Aorta (tissue), 5 donors: Measurements from ENCODE around the gene CCDC186. TPM values are rescaled to one million over a fixed set of nuclear protein-coding genes. Genes with fewer than 3 reads are reported as not detected.

ENCODE experiments used
- ATAC-seq: fragments of 200-7000 bp; cut with Tn5 transposase; one replicate; pipeline ENCODE4 v1.9.1; 2022; ENCODE audit warnings: moderate library complexity; ENCODE audit not compliant: low FRiP score
- DNase-seq, 2 donors: peaks; one replicate each; pipeline ENCODE4 v3.0.0-alpha.2; 2020
- H3K27ac ChIP-seq, 2 donors: one replicate each; pipeline ENCODE4 v1.5.1; 2013; ENCODE audit warnings: low read length in 2 of 2, mild to moderate bottlenecking in 2 of 2, moderate library complexity in 2 of 2, control low read depth in 1 of 2, inconsistent platforms in 1 of 2, low read depth in 1 of 2
- H3K27me3 ChIP-seq, 2 donors: one replicate each; pipeline ENCODE4 v1.6.1; 2013; ENCODE audit warnings: control low read depth in 1 of 2, low read length in 1 of 2, mild to moderate bottlenecking in 1 of 2, moderate library complexity in 1 of 2; ENCODE audit not compliant: insufficient read depth in 2 of 2, control insufficient read depth in 1 of 2
- H3K36me3 ChIP-seq, 2 donors: one replicate each; pipeline ENCODE4 v1.6.1; 2013; ENCODE audit warnings: control low read depth in 1 of 2, low read length in 1 of 2, mild to moderate bottlenecking in 1 of 2; ENCODE audit not compliant: insufficient read depth in 2 of 2, control insufficient read depth in 1 of 2
- H3K4me1 ChIP-seq, 2 donors: one replicate each; pipeline ENCODE4 v1.6.1; 2013; ENCODE audit warnings: low read length in 2 of 2, control low read depth in 1 of 2, mild to moderate bottlenecking in 1 of 2, moderate library complexity in 1 of 2; ENCODE audit not compliant: insufficient read depth in 2 of 2, control insufficient read depth in 1 of 2
- H3K4me3 ChIP-seq, 2 donors: one replicate each; pipeline ENCODE4 v1.5.1; 2013; ENCODE audit warnings: low read length in 2 of 2, control low read depth in 1 of 2, mild to moderate bottlenecking in 1 of 2
- H3K9me3 ChIP-seq: one replicate; pipeline ENCODE4 v1.6.1; 2013; ENCODE audit warnings: mild to moderate bottlenecking, low read length; ENCODE audit not compliant: control insufficient read depth
- WGBS, 2 donors: extraction: QIAGEN DNeasy Blood & Tissue Kit; methylation state at CpG; one replicate each; pipeline ENCODE4 v1.1.7; 2013; 5-methylcytosine and 5-hydroxymethylcytosine counted together
- intact Hi-C, 2 donors: fragments of 100-400 bp; cut with DNase I; formaldehyde crosslinking; loops; one replicate each; pipeline versions ENCODE4 v1.14.2 to v1.15.0; 2022
- polyA plus RNA-seq, 2 donors: library from polyadenylated mRNA; stranded (reverse); fragments of 200-250 nt; gene quantifications; one replicate each; pipeline ENCODE4 v1.2.3, GENCODE V29; 2013
- total RNA-seq, 2 donors: library from RNA; stranded (reverse); fragmentation: NEBNext Ultra II Directional; extraction: Animal tissue kit (Norgen Biotek cat#: 25700); gene quantifications; one replicate each; pipeline ENCODE4 v1.2.1, GENCODE V29; 2021
- donor health status: healthy with polysubstance abuse.
- donor health status: Bipolar disorder and iron deficiency.
- donor health status: DM: no; HTN: no; CAD: no.
- donor health status: DM: no; HTN: no; CAD: no.
- donor health status: DM: yes; HTN: yes; CAD: no.

The CCDC186 gene
- total and polyA plus RNA-seq, 4 donors, result 6.5 to 28.0 (median 14.9) TPM

DNA sequence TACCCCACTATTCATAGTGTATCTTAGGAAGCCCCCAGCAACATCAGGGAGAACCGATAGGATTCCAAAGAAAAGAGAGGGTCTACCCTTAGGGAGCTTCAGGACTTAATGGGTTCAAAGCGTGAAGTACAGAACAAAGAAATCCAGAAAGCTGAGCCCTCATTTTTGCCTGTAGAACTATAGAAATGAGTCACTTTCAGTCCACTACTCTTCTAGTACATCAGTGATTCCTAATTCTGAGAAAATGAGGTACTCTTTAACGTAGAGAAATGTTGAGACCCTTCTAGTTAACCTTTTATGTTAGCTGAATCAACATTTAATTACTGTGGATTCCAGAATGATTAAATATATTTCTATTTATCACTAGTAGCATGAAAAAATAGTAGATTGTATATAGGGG lies 6.9 kb upstream of the CCDC186 start:
- H3K4me1 ChIP-seq, result no peaks in the 10 kb centered on the region
- H3K36me3 ChIP-seq, result no peaks in the 10 kb centered on the region
- intact Hi-C loops, result no loop called here
- H3K27ac ChIP-seq, result no peak overlapping the region
- H3K9me3 ChIP-seq, result no peaks in the 10 kb centered on the region
- no peak for ATAC-seq
- H3K4me3 ChIP-seq, result no peak overlapping the region
- 94 to 95% methylated on average over 3 of the region's 3 CpGs for WGBS, 2 donors
- DNase-seq, result no peak
- peaks cover 0 to 1% of the 10 kb centered on the region in 2 donors for H3K27me3 ChIP-seq

DNA sequence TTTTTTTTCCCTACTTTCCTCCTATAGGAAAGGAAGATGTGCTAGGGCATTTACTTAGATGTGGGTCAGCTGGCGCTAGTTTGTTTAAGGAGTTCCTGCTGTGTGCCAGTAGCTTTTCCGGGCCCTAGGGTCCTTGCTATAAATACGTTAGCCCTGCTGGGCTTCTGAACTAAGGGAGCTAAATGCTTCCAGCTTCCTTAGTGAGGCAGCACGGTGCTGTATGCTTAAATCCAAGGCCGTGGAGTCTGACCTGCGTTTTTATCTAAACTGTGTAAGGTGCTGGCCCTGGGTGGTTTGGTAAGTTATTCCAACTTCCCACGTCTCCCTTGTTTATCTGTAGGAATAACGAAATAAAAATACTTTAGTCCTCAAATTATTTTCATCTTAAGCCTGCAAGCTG lies 5.7 kb upstream of the CCDC186 start:
- H3K9me3 ChIP-seq, result no peaks in the 10 kb centered on the region
- no peak for DNase-seq
- H3K4me1 ChIP-seq, result no peaks in the 10 kb centered on the region
- no peak for ATAC-seq
- H3K36me3 ChIP-seq, result no peaks in the 10 kb centered on the region
- intact Hi-C loops, result no loop called here
- H3K27me3 ChIP-seq, result peaks cover 0 to 1% of the 10 kb centered on the region in 2 donors
- H3K27ac ChIP-seq, result no peak overlapping the region
- 59 to 67% methylated on average over 8 of the region's 8 CpGs for WGBS, 2 donors
- H3K4me3 ChIP-seq, result no peak overlapping the region

DNA sequence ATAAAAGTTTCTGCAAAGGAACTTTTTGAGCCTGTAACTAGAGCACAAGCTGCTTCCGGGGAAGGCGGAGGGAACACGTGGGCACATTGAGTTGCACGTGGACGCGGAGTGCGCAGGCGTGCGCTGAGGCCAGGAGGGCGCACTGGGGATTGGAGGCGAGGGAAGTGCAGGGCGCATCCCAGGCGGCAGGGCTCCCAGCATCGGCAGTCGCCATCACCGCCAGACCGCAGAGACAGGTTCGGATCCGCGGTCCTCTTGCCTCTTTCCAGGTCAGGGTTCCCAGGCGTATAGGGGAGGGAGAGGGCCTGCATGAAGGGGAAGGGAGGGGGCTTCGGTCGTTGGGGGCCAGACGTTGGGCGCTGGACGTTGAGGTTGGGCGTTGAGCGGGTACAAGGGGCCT lies 5.1 kb upstream of the CCDC186 start, which contains the start of gene TDRD1:
Gene TDRD1 (plus strand): TSS at position 206 of the 400 bp plus-strand sequence. CDS start 8,479 bp downstream, outside the sequence.
- H3K27ac ChIP-seq, result no peak within 1 kb of the TSS
- DNase-seq (no peak), ATAC-seq (no peak)
- 62 to 69% methylated on average over 28 of the region's 28 CpGs for WGBS, 2 donors
- H3K4me3 ChIP-seq, result no peak within 1 kb of the TSS
- H3K27me3 ChIP-seq, result no peaks in the 10 kb centered on the region
- H3K9me3 ChIP-seq, result no peaks in the 10 kb centered on the region
- no peaks in the 10 kb centered on the region for H3K4me1 ChIP-seq
- intact Hi-C loops, result no loop called here
- H3K36me3 ChIP-seq, result no peaks in the 10 kb centered on the region

DNA sequence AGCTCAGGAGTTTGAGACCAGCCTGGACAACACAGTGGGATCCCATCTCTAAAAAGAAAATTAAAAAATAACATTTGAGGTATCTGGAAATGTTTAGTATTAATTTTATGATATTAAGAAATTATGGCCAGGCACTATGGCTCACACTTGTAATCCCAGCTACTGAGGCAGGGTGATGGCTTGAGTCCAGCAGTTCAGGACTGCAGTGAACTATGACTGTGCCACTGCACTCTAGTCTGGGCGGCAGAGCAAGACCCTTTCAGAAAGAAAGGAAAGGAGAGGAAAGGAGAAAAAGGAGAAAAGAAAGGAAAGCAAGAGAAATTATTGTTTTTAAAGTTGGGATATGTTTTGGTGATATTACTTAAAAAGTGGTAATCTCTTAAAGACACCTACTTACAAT lies 2.5 kb upstream of the CCDC186 start:
- Histone ChIP-seq H3K27ac (no peak overlapping the region), H3K4me3 (no peak overlapping the region), H3K36me3 (no peaks in the 10 kb centered on the region), H3K27me3 (no peaks in the 10 kb centered on the region), H3K9me3 (no peaks in the 10 kb centered on the region), H3K4me1 (peaks cover 0 to 1% of the 10 kb centered on the region in 2 donors)
- ATAC-seq (no peak), DNase-seq (no peak)
- WGBS, 2 donors, result 87 to 91% methylated on average over 1 of the region's 1 CpG
- intact Hi-C loops, result no loop called here

DNA sequence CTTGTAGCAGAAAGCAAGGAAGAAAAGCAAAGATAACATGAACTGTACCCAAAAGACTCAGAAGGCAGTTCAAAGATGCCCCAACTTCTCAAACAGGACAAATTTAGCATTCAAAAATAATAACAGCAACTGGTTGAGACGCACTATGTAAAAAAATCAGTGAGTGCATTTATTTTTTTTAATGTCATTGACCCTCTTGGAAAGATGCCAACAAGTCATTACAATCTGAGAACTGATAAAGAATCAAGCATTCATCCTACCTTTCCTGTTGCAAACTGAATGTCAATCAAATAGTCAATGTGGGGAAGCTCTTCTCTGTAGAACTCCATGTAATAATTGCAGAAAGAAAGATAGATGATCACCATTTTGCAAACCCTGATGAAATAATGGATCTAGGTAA lies 1.7 kb upstream of the CCDC186 start:
- DNase-seq, result no peak
- Histone ChIP-seq H3K27me3 (no peaks in the 10 kb centered on the region), H3K9me3 (no peaks in the 10 kb centered on the region), H3K4me1 (peaks cover 0 to 1% of the 10 kb centered on the region in 2 donors), H3K27ac (no peak overlapping the region), H3K4me3 (no peak overlapping the region), H3K36me3 (no peaks in the 10 kb centered on the region)
- WGBS, 2 donors, result 86 to 89% methylated on average over 1 of the region's 1 CpG
- intact Hi-C loops, result no loop called here
- no peak for ATAC-seq

DNA sequence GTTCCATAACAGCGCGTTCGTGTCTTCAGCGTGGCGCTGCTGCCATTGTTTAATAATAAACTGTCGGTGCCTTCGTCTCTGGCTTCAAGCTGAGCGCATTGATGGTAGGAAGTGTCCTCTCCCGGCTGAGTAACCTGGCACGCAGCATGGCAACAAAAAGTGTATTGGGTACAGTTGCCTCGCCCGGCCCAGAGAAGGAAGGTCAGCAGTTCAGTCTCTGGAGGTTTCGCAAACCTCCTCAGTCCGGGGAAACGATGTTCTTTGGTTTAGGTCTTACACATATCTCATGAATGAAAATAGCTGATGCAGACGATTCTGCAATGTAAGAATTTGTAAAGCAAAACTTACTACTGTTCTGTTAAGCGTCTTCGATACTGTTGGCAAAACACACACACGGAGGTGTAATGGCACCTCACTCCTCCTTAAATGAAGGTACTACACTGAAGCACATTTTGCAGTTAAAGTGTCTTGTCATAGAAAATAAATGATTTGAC lies 739 bp upstream of the CCDC186 start:
- ATAC-seq (peak; percentile 58), DNase-seq (peak; percentile 66 to 80)
- Histone ChIP-seq H3K9me3 (no peaks in the 10 kb centered on the region), H3K4me1 (peaks cover 0 to 1% of the 10 kb centered on the region in 2 donors), H3K27ac (no peak overlapping the region), H3K4me3 (peak overlapping the region; percentile 82 to 89), H3K27me3 (no peaks in the 10 kb centered on the region), H3K36me3 (no peaks in the 10 kb centered on the region)
- WGBS, 2 donors, result 1% methylated on average over 19 of the region's 19 CpGs
- intact Hi-C loops, result no loop called here

DNA sequence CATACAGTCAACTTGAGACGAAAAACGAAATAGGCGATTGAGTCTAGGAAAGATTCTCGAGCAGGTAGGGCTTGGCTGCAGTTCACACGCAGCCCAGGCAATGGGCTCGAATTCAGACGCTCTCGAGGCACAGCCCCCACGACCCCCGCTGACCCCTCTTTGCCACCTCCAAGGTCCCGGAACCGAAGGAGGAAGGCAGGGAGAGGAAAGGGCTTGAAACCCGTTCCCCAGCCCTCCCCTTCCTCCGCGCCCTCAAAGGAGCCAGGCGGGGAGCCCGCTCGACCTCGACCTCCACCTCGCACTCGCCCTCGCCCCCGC lies 441 bp downstream of the CCDC186 start:
- 0% methylated on average over 23 of the region's 23 CpGs for WGBS, 2 donors
- intact Hi-C loops, result no loop called here
- Histone ChIP-seq H3K27me3 (no peaks in the 10 kb centered on the region), H3K4me1 (peaks cover 0 to 1% of the 10 kb centered on the region in 2 donors), H3K4me3 (peak overlapping the region; percentile 82 to 89), H3K36me3 (no peaks in the 10 kb centered on the region), H3K27ac (peak overlapping the region in 1 of 2 donors; percentile 41), H3K9me3 (no peaks in the 10 kb centered on the region)
- peak in 1 of 2 donors; percentile 84 for DNase-seq
- peak; percentile 51 for ATAC-seq

DNA sequence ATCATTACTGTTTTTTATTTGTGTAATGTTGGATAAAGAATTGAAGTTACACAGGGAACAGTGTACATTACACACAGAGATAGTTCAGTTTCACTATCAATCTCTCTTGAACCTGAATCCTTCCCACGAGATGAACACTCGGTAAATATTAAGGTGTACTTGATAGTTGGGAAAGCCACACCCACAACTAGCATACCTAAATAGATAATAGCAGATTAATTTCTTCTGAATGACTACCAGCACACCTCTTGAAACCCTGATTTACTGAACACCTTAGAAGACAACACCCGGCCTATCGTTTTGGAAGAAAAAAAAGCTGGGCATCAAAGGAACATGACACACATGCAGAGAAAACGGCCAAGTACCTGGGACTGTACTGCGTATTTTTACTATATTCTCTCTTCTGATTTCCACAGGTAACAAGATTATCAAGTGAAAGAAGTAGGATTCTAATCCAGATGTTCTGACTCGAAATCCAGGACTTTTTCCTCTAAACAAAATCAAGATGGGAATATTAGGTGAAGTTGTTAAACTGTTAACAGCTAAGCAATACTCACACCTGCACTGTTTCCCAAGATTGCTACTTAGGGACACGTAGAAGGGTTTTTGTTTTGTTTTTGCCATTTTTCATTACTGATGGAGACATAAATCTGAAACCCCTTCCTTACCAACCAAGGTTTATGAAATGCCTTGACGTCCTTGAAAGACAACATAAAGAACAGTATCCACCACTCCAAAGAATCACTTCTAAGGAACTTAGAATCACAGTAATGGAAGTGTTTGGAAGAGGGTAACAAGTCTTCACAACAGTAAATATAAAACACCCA lies 1.0 kb downstream of the CCDC186 start:
- Histone ChIP-seq H3K4me1 (peaks cover 0 to 1% of the 10 kb centered on the region in 2 donors), H3K36me3 (no peaks in the 10 kb centered on the region), H3K9me3 (no peaks in the 10 kb centered on the region), H3K27me3 (no peaks in the 10 kb centered on the region), H3K27ac (no peak overlapping the region), H3K4me3 (peak overlapping the region; percentile 82 to 89)
- intact Hi-C loops, result no loop called here
- DNase-seq (no peak), ATAC-seq (no peak)
- WGBS, 2 donors, result 27 to 47% methylated on average over 9 of the region's 9 CpGs

DNA sequence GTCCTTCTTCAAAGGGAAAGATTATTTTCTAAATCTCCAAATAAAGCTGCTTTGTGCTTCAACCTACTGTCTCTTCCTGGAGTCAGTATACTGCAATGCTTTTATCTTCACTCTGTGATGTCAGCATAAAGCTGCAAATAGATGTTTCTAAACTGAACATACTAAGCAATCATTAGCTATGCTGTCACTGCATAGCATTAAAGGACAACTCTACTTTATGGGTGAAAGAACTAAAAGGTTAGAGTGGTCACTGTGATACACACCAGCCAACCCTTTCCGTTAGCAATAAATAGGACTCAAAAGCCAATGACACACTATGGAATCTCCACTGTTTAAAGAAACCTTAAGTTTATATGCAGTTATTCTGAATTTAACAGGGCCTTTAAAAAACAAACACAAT lies 1.8 kb downstream of the CCDC186 start:
- intact Hi-C loops, result no loop called here
- H3K36me3 ChIP-seq, result no peaks in the 10 kb centered on the region
- H3K27me3 ChIP-seq, result no peaks in the 10 kb centered on the region
- DNase-seq (no peak), ATAC-seq (no peak)
- no peak overlapping the region for H3K4me3 ChIP-seq
- 16 to 26% methylated on average over 1 of the region's 1 CpG for WGBS, 2 donors
- peak overlapping the region in 1 of 2 donors; percentile 33 for H3K27ac ChIP-seq
- peaks cover 0 to 1% of the 10 kb centered on the region in 2 donors for H3K4me1 ChIP-seq
- H3K9me3 ChIP-seq, result no peaks in the 10 kb centered on the region
